ENCODE measurements around the gene PHOX2B. TPM values are rescaled to one million over a fixed set of nuclear protein-coding genes. Genes with fewer than 3 reads are reported as not detected.

Gene PHOX2B
- total RNA-seq, 2 donors from 2014 or later: not detected

DNA sequence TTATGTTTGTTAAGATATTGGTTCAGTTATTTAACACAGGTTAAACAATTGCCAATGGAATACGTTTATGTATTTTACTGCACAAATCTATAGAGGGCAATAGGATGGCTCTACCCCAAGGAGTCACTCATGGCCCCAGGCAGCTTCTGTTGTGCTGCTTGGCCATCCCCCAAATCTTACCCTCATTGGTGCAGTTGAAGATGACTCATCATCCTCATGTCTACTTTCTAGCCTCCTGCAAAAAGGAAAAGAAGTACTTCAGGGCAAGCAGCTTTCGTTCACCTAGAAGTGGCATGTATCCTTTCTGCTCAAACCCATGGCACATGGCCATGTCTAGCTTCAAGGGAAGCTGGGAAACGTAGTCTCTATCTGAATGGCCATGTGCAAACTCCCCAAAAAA lies 14.2 kb downstream of the PHOX2B start:
- no peak overlapping the region for H3K27ac ChIP-seq (ENCODE audit: low read depth, low read length)
- TF ChIP-seq, protein P1, sequence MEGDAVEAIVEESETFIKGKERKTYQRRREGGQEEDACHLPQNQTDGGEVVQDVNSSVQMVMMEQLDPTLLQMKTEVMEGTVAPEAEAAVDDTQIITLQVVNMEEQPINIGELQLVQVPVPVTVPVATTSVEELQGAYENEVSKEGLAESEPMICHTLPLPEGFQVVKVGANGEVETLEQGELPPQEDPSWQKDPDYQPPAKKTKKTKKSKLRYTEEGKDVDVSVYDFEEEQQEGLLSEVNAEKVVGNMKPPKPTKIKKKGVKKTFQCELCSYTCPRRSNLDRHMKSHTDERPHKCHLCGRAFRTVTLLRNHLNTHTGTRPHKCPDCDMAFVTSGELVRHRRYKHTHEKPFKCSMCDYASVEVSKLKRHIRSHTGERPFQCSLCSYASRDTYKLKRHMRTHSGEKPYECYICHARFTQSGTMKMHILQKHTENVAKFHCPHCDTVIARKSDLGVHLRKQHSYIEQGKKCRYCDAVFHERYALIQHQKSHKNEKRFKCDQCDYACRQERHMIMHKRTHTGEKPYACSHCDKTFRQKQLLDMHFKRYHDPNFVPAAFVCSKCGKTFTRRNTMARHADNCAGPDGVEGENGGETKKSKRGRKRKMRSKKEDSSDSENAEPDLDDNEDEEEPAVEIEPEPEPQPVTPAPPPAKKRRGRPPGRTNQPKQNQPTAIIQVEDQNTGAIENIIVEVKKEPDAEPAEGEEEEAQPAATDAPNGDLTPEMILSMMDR (conservative IDR thresholded peaks at IDR 0.05): no peak
- DNase-seq: no peak
- H3K36me3 ChIP-seq (ENCODE audit: control insufficient read depth, insufficient read depth, low read length): no peaks in the 10 kb centered on the region
- Mint-ChIP-seq H3K4me1 (no peaks in the 10 kb centered on the region), H3K9me3 (no peaks in the 10 kb centered on the region), H3K27ac (no peak overlapping the region), H3K36me3 (ENCODE audit: low read depth) (no peaks in the 10 kb centered on the region), H3K27me3 (ENCODE audit: insufficient read depth) (peaks cover 85% of the 10 kb centered on the region), H3K4me3 (no peak overlapping the region)
- H3K9me3 ChIP-seq (ENCODE audit: control insufficient read depth, low read length): no peaks in the 10 kb centered on the region
- no peak overlapping the region for H3K4me3 ChIP-seq (ENCODE audit: low read length)
- 88 to 95% methylated on average over 3 of the region's 3 CpGs for WGBS, 2 experiments (ENCODE audit: insufficient coverage in 1 of 2, insufficient read length in 1 of 2)
- H3K4me1 ChIP-seq (ENCODE audit: control insufficient read depth, insufficient read depth, low read length): no peaks in the 10 kb centered on the region
- no peak overlapping the region for H3K9ac ChIP-seq (ENCODE audit: extremely low read depth, low read length, poor library complexity, severe bottlenecking)
- peaks cover 83% of the 10 kb centered on the region for H3K27me3 ChIP-seq (ENCODE audit: control insufficient read depth, insufficient read depth, low read length, poor library complexity, severe bottlenecking)

DNA sequence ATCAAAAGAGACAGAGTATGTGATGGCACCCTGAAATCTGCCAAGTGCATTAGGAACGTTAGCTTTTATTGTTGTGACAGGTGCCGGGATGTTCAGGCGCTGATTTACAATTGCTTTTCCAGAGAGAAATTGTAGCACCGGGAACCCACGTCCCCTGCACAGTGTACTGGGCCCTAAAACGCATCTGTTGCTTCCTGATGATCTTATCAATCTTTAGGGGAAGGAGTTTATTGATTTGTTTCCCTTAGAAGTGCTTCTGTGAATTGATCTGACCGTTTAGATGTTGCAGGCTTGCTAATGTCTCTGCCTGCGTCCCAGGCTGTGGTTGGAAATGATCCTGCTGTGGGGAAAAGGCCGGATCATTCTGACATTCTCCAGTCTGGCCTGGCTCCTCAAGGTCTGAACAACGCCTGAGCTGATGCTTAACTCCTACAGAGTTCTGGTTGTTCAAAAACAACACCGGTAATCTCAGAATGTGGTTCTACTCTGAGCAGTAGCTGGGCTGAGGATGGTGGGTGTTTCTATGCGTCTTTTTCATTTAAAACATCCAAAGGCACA lies 16.9 kb downstream of the PHOX2B start:
- 82 to 85% methylated on average over 9 to 12 of the region's 12 CpGs for WGBS, 2 experiments (ENCODE audit: insufficient coverage in 1 of 2, insufficient read length in 1 of 2)
- H3K27ac Mint-ChIP-seq: no peak overlapping the region
- no peak overlapping the region for H3K4me3 Mint-ChIP-seq
- TF ChIP-seq, protein P1 (conservative IDR thresholded peaks at IDR 0.05): no peak
- no peaks in the 10 kb centered on the region for H3K36me3 Mint-ChIP-seq (ENCODE audit: low read depth)
- no peak for DNase-seq
- Histone ChIP-seq H3K4me1 (ENCODE audit: control insufficient read depth, insufficient read depth, low read length) (no peaks in the 10 kb centered on the region), H3K4me3 (ENCODE audit: low read length) (no peak overlapping the region), H3K9ac (ENCODE audit: extremely low read depth, low read length, poor library complexity, severe bottlenecking) (no peak overlapping the region), H3K27ac (ENCODE audit: low read depth, low read length) (no peak overlapping the region), H3K27me3 (ENCODE audit: control insufficient read depth, insufficient read depth, low read length, poor library complexity, severe bottlenecking) (peaks cover 84% of the 10 kb centered on the region), H3K9me3 (ENCODE audit: control insufficient read depth, low read length) (no peaks in the 10 kb centered on the region), H3K36me3 (ENCODE audit: control insufficient read depth, insufficient read depth, low read length) (no peaks in the 10 kb centered on the region)
- no peaks in the 10 kb centered on the region for H3K9me3 Mint-ChIP-seq
- H3K27me3 Mint-ChIP-seq (ENCODE audit: insufficient read depth): peaks cover 90% of the 10 kb centered on the region
- no peaks in the 10 kb centered on the region for H3K4me1 Mint-ChIP-seq

DNA sequence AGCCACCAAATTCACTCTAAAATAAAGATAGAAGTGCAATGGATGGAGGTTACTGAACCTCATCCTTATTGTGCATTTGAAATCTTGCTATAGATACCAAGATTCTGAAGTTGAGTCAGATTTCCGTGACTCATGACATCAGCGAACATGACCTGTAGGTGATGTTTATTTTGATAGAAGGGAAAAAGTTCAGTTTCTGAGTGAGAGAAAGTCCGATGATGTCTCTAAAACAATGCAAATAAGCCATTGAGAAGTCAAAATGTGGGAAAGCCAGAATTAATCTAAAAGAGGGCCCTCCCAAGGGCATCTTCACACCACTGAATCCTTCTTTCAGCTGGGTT lies 20.0 kb downstream of the PHOX2B start:
- Mint-ChIP-seq H3K9me3 (peaks cover 5% of the 10 kb centered on the region), H3K36me3 (ENCODE audit: low read depth) (no peaks in the 10 kb centered on the region), H3K27me3 (ENCODE audit: insufficient read depth) (peaks cover 84% of the 10 kb centered on the region), H3K4me1 (no peaks in the 10 kb centered on the region), H3K4me3 (no peak overlapping the region), H3K27ac (no peak overlapping the region)
- 84 to 100% methylated on average over 2 to 3 of the region's 3 CpGs for WGBS, 2 experiments (ENCODE audit: insufficient coverage in 1 of 2, insufficient read length in 1 of 2)
- Histone ChIP-seq H3K27me3 (ENCODE audit: control insufficient read depth, insufficient read depth, low read length, poor library complexity, severe bottlenecking) (peaks cover 75% of the 10 kb centered on the region), H3K4me1 (ENCODE audit: control insufficient read depth, insufficient read depth, low read length) (no peaks in the 10 kb centered on the region), H3K36me3 (ENCODE audit: control insufficient read depth, insufficient read depth, low read length) (no peaks in the 10 kb centered on the region), H3K9me3 (ENCODE audit: control insufficient read depth, low read length) (no peaks in the 10 kb centered on the region), H3K27ac (ENCODE audit: low read depth, low read length) (no peak overlapping the region), H3K4me3 (ENCODE audit: low read length) (no peak overlapping the region), H3K9ac (ENCODE audit: extremely low read depth, low read length, poor library complexity, severe bottlenecking) (no peak overlapping the region)
- no peak for DNase-seq
- TF ChIP-seq, protein P1 (conservative IDR thresholded peaks at IDR 0.05): no peak
